ENCODE data around the gene NUMA1. TPM values are rescaled to one million over a fixed set of nuclear protein-coding genes. Genes with fewer than 3 reads are reported as not detected.

Gene NUMA1
- polyA plus RNA-seq, 1 donor (not counting 4 experiments of a cell fraction or from before 2014, with no cell fraction given), result 38.8 TPM

DNA sequence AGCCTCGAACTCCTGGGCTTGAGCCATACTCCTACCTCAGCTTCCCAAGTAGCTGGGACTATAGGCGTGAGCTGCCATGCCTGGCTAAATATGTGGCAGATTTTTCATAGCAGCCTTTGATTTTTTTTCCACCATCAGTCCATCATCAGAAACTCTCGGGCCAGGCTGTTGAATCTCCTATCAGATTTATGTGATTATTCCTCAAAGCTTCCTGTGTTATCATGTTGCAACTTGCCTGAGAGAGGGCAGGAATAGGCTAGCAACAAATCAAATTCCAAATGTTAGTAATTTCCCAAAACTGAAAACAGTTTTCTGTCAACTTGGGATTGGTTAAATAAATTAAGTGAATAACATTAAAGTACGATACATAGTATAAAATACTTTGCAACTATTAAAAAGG lies 3.7 kb upstream of the NUMA1 start:
- no peak for FAIRE-seq
- dilution Hi-C loops (cut with MboI; ENCODE audit: extremely low pct_ligation_motif_present, low sequenced_read_pairs), result no loop called here

DNA sequence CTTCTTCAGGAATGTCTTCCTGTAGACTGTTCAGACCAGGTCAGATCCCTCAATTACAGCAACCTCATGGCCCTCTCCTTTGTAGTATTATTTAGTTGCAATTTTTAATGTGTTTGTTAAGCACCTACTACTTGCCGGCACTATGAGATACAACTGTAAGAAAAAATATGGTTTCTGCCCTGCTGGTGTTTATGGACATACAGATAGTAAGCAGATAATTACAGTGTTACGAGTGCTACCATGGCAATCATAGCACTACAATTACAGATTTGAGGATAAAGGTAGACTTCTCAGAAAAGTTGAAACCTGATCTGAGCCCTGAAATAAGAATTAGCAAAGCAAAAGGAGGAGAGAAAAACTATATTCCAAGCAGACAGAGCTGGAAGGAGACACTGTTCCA lies 3.1 kb upstream of the NUMA1 start:
- no peak for TF ChIP-seq EZH2 (IDR thresholded peaks at IDR 0.05; ENCODE audit: low read length)
- DNase-seq (ENCODE audit: low read depth, low spot score) (no peak), FAIRE-seq (no peak)
- Histone ChIP-seq H3K9me1 (ENCODE audit: control insufficient read depth, extremely low read depth, insufficient read depth, low read length) (no peaks in the 10 kb centered on the region), H3K79me2 (ENCODE audit: control insufficient read depth, insufficient read depth, low read length) (peaks cover 16% of the 10 kb centered on the region), H3K4me3 (ENCODE audit: control insufficient read depth in 2 of 3, extremely low read depth in 1 of 3, insufficient read depth in 2 of 3, low read depth in 1 of 3, low read length in 3 of 3) (no peak overlapping the region), H3K27ac (ENCODE audit: control insufficient read depth, insufficient read depth, low read length) (peak overlapping the region; percentile 13), H3K9me3 (ENCODE audit: control insufficient read depth, low read depth, low read length) (no peaks in the 10 kb centered on the region), H3K27me3 (ENCODE audit: control insufficient read depth, extremely low read depth, insufficient read depth, low read length) (no peaks in the 10 kb centered on the region), H3K9ac (ENCODE audit: control insufficient read depth, extremely low read depth, insufficient read depth, low read length) (no peak overlapping the region), H3K36me3 (ENCODE audit: control insufficient read depth in 2 of 2, extremely low read depth in 1 of 2, insufficient read depth in 2 of 2, low read length in 2 of 2) (peaks cover 0 to 4% of the 10 kb centered on the region in 2 experiments), H3K4me1 (ENCODE audit: control insufficient read depth, extremely low read depth, insufficient read depth, low read length) (peaks cover 45% of the 10 kb centered on the region), H4K20me1 (ENCODE audit: control insufficient read depth, extremely low read depth, insufficient read depth, low read length) (no peaks in the 10 kb centered on the region), H3K4me2 (ENCODE audit: control insufficient read depth, extremely low read depth, insufficient read depth, low read depth, low read length) (peak overlapping the region; percentile 58), H2AFZ (ENCODE audit: control insufficient read depth, low read length) (no peak overlapping the region)
- dilution Hi-C loops (cut with MboI; ENCODE audit: extremely low pct_ligation_motif_present, low sequenced_read_pairs), result no loop called here

More for the DNA sequence above, 3.7 kb upstream of the NUMA1 start:
- no peak overlapping the region for H3K4me3 ChIP-seq (ENCODE audit: control insufficient read depth in 2 of 3, extremely low read depth in 1 of 3, insufficient read depth in 2 of 3, low read depth in 1 of 3, low read length in 3 of 3)
- H3K27me3 ChIP-seq (ENCODE audit: control insufficient read depth, extremely low read depth, insufficient read depth, low read length), result no peaks in the 10 kb centered on the region
- peaks cover 10% of the 10 kb centered on the region for H3K79me2 ChIP-seq (ENCODE audit: control insufficient read depth, insufficient read depth, low read length)
- no peaks in the 10 kb centered on the region for H3K9me1 ChIP-seq (ENCODE audit: control insufficient read depth, extremely low read depth, insufficient read depth, low read length)
- H3K27ac ChIP-seq (ENCODE audit: control insufficient read depth, insufficient read depth, low read length), result peak overlapping the region; percentile 56
- peak overlapping the region; percentile 41 for H3K9ac ChIP-seq (ENCODE audit: control insufficient read depth, extremely low read depth, insufficient read depth, low read length)
- no peak overlapping the region for H2AFZ ChIP-seq (ENCODE audit: control insufficient read depth, low read length)
- no peaks in the 10 kb centered on the region for H4K20me1 ChIP-seq (ENCODE audit: control insufficient read depth, extremely low read depth, insufficient read depth, low read length)
- peak overlapping the region; percentile 58 for H3K4me2 ChIP-seq (ENCODE audit: control insufficient read depth, extremely low read depth, insufficient read depth, low read depth, low read length)
- DNase-seq (ENCODE audit: low read depth, low spot score), result no peak
- no peak for TF ChIP-seq CTCF (optimal IDR thresholded peaks at IDR 0.05 in 1 of 3, IDR thresholded peaks at IDR 0.05 in 1 of 3, conservative IDR thresholded peaks at IDR 0.05 in 1 of 3; ENCODE audit: extremely low read depth in 1 of 3, insufficient read depth in 2 of 3, low read length in 3 of 3)
- no peak for TF ChIP-seq EZH2 (IDR thresholded peaks at IDR 0.05; ENCODE audit: low read length)
- H3K4me1 ChIP-seq (ENCODE audit: control insufficient read depth, extremely low read depth, insufficient read depth, low read length), result peaks cover 40% of the 10 kb centered on the region
- no peaks in the 10 kb centered on the region for H3K9me3 ChIP-seq (ENCODE audit: control insufficient read depth, low read depth, low read length)
- peaks cover 0 to 7% of the 10 kb centered on the region in 2 experiments for H3K36me3 ChIP-seq (ENCODE audit: control insufficient read depth in 2 of 2, extremely low read depth in 1 of 2, insufficient read depth in 2 of 2, low read length in 2 of 2)

All from keratinocyte (primary cell).